HL-60 (cell line): ENCODE measurements around the gene FAM221A.
"Not testable (repeated sequence)": the region's sequence is repeated elsewhere in the genome, so short reads cannot be mapped to it uniquely, and the experiment has no call there.

Source experiments
- DNase-seq, 2 experiments: peaks; one replicate each; pipeline ENCODE4 v3.0.0-alpha.2; 2010 to 2020; ENCODE audit warnings: low read depth in 1 of 2, low spot score in 1 of 2
- H3K27ac ChIP-seq: fragments of 250-450 bp; sonication (Bioruptor Pico); replicated peaks from 2 replicates; pipeline ENCODE4 v1.5.1; 2020; ENCODE audit warnings: mild to moderate bottlenecking, moderate library complexity
- H3K27me3 ChIP-seq: fragments of 250-450 bp; sonication (Bioruptor Pico); 2 replicates; pipeline ENCODE4 v1.5.1; 2021; ENCODE audit warnings: mild to moderate bottlenecking, moderate library complexity; ENCODE audit not compliant: insufficient read depth, poor library complexity, severe bottlenecking
- H3K4me3 ChIP-seq: replicated peaks from 2 replicates; pipeline ENCODE4 v1.5.1; 2011; ENCODE audit warnings: mild to moderate bottlenecking, control low read depth, low read length; ENCODE audit not compliant: insufficient read depth
- CTCF ChIP-seq: IDR thresholded peaks from one replicate; pipeline ENCODE4 v1.5.1; 2011; ENCODE audit warnings: low read length, control low read depth, inconsistent platforms; ENCODE audit not compliant: insufficient read depth
- GABPA ChIP-seq: IDR thresholded peaks from 2 replicates; pipeline ENCODE4 v1.6.1; 2012; ENCODE audit warnings: low read depth
- POLR2AphosphoS5 ChIP-seq: IDR thresholded peaks from 2 replicates; pipeline ENCODE4 v1.6.1; 2012; ENCODE audit warnings: low read depth
- SPI1 ChIP-seq: IDR thresholded peaks from 2 replicates; pipeline ENCODE4 v1.6.1; 2012; ENCODE audit warnings: low read depth, mild to moderate bottlenecking, borderline replicate concordance
- TF ChIP-seq, protein P1 (sequence below): IDR thresholded peaks from 2 replicates; pipeline ENCODE4 v1.6.1; 2012; ENCODE audit warnings: low read depth; ENCODE audit not compliant: insufficient replicate concordance

The FAM221A gene

DNA sequence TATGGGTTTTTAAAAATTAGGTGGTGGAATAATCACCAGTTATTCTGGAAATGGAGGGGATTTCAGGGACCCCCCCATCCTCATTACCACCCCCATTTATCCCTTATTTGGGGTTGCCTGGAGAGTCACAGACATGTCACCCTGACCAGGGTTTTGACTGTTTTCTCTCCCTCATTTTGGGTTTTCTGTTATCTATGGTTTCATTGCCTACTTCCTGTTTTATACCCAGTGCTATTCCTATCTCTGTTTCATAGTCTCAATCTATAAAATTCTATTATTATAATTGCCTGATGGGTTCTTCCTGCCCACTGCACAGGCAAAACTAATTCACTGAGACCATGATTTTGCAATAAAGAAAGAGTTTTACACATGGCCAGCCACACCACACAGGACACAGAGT is 15.9 kb upstream of the FAM221A start:
- H3K4me3 ChIP-seq: no peak overlapping the region
- 0 out of 2 replicates have a peak, but pooled peaks have one; percentile 15 for TF ChIP-seq SPI1
- TF ChIP-seq CTCF: no peak
- DNase-seq: no peak
- H3K27me3 ChIP-seq: no peaks in the 10 kb centered on the region
- H3K27ac ChIP-seq: no peak overlapping the region

GRCh38 chr7:23672033-23672432 is 8.0 kb upstream of the FAM221A start:
- no peak for TF ChIP-seq CTCF
- TF ChIP-seq, protein P1, sequence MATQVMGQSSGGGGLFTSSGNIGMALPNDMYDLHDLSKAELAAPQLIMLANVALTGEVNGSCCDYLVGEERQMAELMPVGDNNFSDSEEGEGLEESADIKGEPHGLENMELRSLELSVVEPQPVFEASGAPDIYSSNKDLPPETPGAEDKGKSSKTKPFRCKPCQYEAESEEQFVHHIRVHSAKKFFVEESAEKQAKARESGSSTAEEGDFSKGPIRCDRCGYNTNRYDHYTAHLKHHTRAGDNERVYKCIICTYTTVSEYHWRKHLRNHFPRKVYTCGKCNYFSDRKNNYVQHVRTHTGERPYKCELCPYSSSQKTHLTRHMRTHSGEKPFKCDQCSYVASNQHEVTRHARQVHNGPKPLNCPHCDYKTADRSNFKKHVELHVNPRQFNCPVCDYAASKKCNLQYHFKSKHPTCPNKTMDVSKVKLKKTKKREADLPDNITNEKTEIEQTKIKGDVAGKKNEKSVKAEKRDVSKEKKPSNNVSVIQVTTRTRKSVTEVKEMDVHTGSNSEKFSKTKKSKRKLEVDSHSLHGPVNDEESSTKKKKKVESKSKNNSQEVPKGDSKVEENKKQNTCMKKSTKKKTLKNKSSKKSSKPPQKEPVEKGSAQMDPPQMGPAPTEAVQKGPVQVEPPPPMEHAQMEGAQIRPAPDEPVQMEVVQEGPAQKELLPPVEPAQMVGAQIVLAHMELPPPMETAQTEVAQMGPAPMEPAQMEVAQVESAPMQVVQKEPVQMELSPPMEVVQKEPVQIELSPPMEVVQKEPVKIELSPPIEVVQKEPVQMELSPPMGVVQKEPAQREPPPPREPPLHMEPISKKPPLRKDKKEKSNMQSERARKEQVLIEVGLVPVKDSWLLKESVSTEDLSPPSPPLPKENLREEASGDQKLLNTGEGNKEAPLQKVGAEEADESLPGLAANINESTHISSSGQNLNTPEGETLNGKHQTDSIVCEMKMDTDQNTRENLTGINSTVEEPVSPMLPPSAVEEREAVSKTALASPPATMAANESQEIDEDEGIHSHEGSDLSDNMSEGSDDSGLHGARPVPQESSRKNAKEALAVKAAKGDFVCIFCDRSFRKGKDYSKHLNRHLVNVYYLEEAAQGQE: no peak
- no peak for TF ChIP-seq SPI1
- TF ChIP-seq GABPA: no peak
- TF ChIP-seq POLR2AphosphoS5: no peak
- DNase-seq: no peak
- Histone ChIP-seq H3K27ac (no peak overlapping the region), H3K4me3 (no peak overlapping the region), H3K27me3 (no peaks in the 10 kb centered on the region)

DNA sequence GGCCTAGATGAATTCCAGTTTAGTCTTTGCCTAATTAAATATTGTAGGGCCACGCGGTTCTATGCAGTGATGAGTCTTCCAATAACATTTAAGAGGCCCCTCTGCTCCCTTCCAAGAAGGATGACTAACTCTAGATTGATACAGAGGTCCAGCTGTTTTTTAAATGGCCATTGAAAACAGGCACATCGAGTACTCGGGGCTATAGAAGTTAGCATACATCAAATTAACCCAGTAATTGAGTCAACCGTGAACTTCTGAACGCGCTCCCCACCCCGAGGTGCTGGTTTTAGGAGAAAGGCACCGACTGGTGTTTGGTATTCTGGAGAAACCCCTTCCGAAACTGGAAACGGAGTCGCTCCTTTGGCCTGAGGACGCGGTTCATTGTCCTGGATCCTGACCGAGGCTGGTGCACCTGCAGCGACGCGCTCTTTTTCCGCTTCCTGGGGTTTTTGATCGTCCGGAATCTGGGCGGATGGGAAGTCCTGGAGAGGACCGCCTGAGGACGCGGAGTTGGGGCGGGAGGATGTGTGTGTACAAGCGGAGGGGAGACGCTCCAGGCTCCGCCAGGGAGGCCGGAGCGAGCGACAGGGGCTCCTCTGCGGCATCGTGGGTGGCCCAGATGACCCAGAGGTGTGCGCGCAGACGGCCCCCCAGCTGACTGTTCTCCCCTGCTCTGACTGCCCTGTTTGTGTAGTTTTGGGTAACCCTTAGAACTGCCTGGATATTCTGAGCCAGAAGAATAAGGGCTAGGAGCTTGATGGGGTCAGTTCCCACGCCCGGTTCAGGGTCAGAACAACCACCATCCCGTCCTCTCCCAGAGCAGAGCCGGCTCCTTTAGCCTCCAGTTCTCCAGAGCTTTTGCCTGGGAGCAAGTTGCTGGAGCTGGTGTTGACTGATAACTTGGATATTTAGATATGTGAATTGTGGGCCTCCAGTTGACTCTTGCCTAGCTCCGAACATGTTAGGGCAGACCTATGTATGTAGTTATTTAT is 711 bp downstream of the FAM221A start:
- no peak overlapping the region for H3K27ac ChIP-seq
- TF ChIP-seq CTCF (no peak), POLR2AphosphoS5 (no peak), SPI1 (no peak), GABPA (no peak)
- TF ChIP-seq, protein P1: no peak

GRCh38 chr7:23684041-23684440 is 4.0 kb downstream of the FAM221A start:
- H3K27ac ChIP-seq, H3K4me3 ChIP-seq, H3K27me3 ChIP-seq, DNase-seq: not testable (repeated sequence)

More for the DNA sequence above, 711 bp downstream of the FAM221A start:
- DNase-seq: no peak
- peaks cover 5% of the 10 kb centered on the region for H3K27me3 ChIP-seq
- H3K4me3 ChIP-seq: no peak overlapping the region; the same call in 1 of the 2 replicates
